ENCODE measurements around the gene COMMD9.

GRCh38 chr11:36240801-36241200 lies 48.4 kb downstream of the COMMD9 start:
- no peak for TF ChIP-seq CHD2 (IDR thresholded peaks at IDR 0.05; ENCODE audit: borderline replicate concordance, low read depth, low read length)
- no peak for TF ChIP-seq TCF12 (IDR thresholded peaks at IDR 0.05; ENCODE audit: low read depth, low read length)
